Measurements from ENCODE around the gene CUL2. TPM values are rescaled to one million over a fixed set of nuclear protein-coding genes. Genes with fewer than 3 reads are reported as not detected.

Gene CUL2
- total and polyA plus RNA-seq, 2 donors (not counting 1 experiment from before 2014, with no cell fraction given) = 7.3 to 36.9 TPM

DNA sequence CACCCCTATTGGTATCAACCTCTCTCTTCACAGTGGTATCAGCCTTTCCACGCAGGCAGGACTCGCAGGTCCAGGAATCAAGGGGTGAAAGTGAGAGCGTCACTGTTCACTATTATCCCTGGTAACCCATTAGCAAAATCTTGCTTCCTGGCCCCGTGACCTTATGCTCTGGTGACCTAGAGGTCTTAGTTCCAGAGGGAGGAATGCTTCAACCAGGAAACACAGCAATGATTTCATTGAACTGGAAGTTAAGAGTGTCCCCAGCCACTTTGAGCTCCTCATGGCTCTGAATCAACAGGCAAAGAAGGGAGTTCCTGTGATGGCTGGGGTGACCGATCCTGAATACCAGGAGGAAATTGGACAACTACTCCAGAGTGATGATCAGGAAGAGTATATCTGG lies 90.6 kb downstream of the CUL2 start:
- Histone ChIP-seq H3K27ac (ENCODE audit: low read length in 2 of 2) (no peak overlapping the region), H2AFZ (ENCODE audit: insufficient read depth, low read depth, low read length, poor library complexity, severe bottlenecking) (no peak overlapping the region), H3K4me1 (ENCODE audit: control insufficient read depth in 2 of 2, insufficient read depth in 2 of 2, low read length in 2 of 2) (no peaks in the 10 kb centered on the region), H3K9ac (ENCODE audit: low read length) (no peak overlapping the region), H4K20me1 (ENCODE audit: control insufficient read depth, insufficient read depth, low read length, poor library complexity, severe bottlenecking) (no peaks in the 10 kb centered on the region), H3K36me3 (replicated peaks in 1 of 2; ENCODE audit: control extremely low read depth in 1 of 2, control insufficient read depth in 1 of 2, extremely low read depth in 1 of 2, insufficient read depth in 2 of 2, low read length in 1 of 2) (peaks cover 0 to 3% of the 10 kb centered on the region in 2 experiments), H3K27me3 (replicated peaks in 1 of 4; ENCODE audit: control extremely low read depth in 1 of 4, control insufficient read depth in 3 of 4, insufficient read depth in 4 of 4, low read length in 3 of 4) (no peaks in the 10 kb centered on the region), H3K4me2 (replicated peaks; ENCODE audit: low read depth, low read length, poor library complexity, severe bottlenecking) (no peak overlapping the region), H3K9me3 (ENCODE audit: control extremely low read depth in 1 of 3, control insufficient read depth in 2 of 3, insufficient read depth in 1 of 3, low read length in 2 of 3) (no peaks in the 10 kb centered on the region), H3K79me2 (ENCODE audit: control insufficient read depth, insufficient read depth, low read length) (no peaks in the 10 kb centered on the region), H3K4me3 (ENCODE audit: control extremely low read depth in 1 of 5, extremely low read depth in 1 of 5, insufficient read depth in 1 of 5, low read depth in 2 of 5, low read length in 4 of 5) (no peak overlapping the region)
- Mint-ChIP-seq H3K9me3 (ENCODE audit: insufficient read depth) (no peaks in the 10 kb centered on the region), H3K4me3 (no peak overlapping the region), H3K27me3 (no peaks in the 10 kb centered on the region), H3K27ac (no peak overlapping the region), H3K4me1 (peaks cover 5% of the 10 kb centered on the region)
- no peak for ATAC-seq (ENCODE audit: low read depth)
- intact Hi-C loops (cut with micrococcal nuclease) = loop anchor here (10.0 kb wide), 1 partner anchor 215 kb away; no protein-coding TSS in a partner anchor
- TF ChIP-seq EZH2 (IDR thresholded peaks at IDR 0.05; ENCODE audit: borderline replicate concordance, insufficient read depth, low read depth, low read length, poor library complexity, severe bottlenecking) = no peak
- TF ChIP-seq, protein P1, sequence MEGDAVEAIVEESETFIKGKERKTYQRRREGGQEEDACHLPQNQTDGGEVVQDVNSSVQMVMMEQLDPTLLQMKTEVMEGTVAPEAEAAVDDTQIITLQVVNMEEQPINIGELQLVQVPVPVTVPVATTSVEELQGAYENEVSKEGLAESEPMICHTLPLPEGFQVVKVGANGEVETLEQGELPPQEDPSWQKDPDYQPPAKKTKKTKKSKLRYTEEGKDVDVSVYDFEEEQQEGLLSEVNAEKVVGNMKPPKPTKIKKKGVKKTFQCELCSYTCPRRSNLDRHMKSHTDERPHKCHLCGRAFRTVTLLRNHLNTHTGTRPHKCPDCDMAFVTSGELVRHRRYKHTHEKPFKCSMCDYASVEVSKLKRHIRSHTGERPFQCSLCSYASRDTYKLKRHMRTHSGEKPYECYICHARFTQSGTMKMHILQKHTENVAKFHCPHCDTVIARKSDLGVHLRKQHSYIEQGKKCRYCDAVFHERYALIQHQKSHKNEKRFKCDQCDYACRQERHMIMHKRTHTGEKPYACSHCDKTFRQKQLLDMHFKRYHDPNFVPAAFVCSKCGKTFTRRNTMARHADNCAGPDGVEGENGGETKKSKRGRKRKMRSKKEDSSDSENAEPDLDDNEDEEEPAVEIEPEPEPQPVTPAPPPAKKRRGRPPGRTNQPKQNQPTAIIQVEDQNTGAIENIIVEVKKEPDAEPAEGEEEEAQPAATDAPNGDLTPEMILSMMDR (IDR thresholded peaks at IDR 0.05) = no peak
- ChIA-PET POLR2A (no interaction called here), CTCF (no interaction called here)
- WGBS (ENCODE audit: insufficient coverage) = 100% methylated on average over 2 of the region's 5 CpGs
- no peak for DNase-seq

DNA sequence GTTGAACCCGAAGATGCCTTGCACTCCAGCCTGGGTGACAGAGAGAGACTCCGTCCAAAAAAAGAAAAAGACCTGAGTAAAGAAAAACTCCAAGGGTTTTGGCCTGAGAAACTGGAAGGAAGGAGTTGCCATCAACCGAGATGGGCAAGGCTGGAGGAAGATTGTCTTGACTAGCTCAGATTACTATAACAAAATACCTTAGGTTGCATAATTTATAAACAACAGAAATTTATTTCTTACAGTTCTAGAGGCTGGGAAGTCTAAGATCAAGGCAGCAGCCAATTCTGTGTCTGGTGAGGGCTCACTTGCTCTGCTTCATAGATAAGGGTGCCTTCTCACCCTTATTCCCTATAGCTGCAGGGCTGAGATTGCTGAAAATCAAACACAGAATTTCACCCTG lies 91.2 kb downstream of the CUL2 start:
- WGBS (ENCODE audit: insufficient coverage) = no CpG with 5 or more reads among the region's 3 CpGs
- Histone ChIP-seq H3K4me2 (replicated peaks; ENCODE audit: low read depth, low read length, poor library complexity, severe bottlenecking) (no peak overlapping the region), H3K36me3 (replicated peaks in 1 of 2; ENCODE audit: control extremely low read depth in 1 of 2, control insufficient read depth in 1 of 2, extremely low read depth in 1 of 2, insufficient read depth in 2 of 2, low read length in 1 of 2) (peaks cover 0 to 3% of the 10 kb centered on the region in 2 experiments), H3K9ac (ENCODE audit: low read length) (no peak overlapping the region), H3K4me3 (ENCODE audit: control extremely low read depth in 1 of 5, extremely low read depth in 1 of 5, insufficient read depth in 1 of 5, low read depth in 2 of 5, low read length in 4 of 5) (no peak overlapping the region), H4K20me1 (ENCODE audit: control insufficient read depth, insufficient read depth, low read length, poor library complexity, severe bottlenecking) (no peaks in the 10 kb centered on the region), H2AFZ (ENCODE audit: insufficient read depth, low read depth, low read length, poor library complexity, severe bottlenecking) (no peak overlapping the region), H3K27ac (ENCODE audit: low read length in 2 of 2) (no peak overlapping the region), H3K27me3 (replicated peaks in 1 of 4; ENCODE audit: control extremely low read depth in 1 of 4, control insufficient read depth in 3 of 4, insufficient read depth in 4 of 4, low read length in 3 of 4) (no peaks in the 10 kb centered on the region), H3K79me2 (ENCODE audit: control insufficient read depth, insufficient read depth, low read length) (no peaks in the 10 kb centered on the region), H3K9me3 (ENCODE audit: control extremely low read depth in 1 of 3, control insufficient read depth in 2 of 3, insufficient read depth in 1 of 3, low read length in 2 of 3) (no peaks in the 10 kb centered on the region), H3K4me1 (ENCODE audit: control insufficient read depth in 2 of 2, insufficient read depth in 2 of 2, low read length in 2 of 2) (no peaks in the 10 kb centered on the region)
- ATAC-seq (ENCODE audit: low read depth) (no peak), DNase-seq (no peak)
- Mint-ChIP-seq H3K27ac (no peak overlapping the region), H3K27me3 (no peaks in the 10 kb centered on the region), H3K4me3 (no peak overlapping the region), H3K9me3 (ENCODE audit: insufficient read depth) (no peaks in the 10 kb centered on the region), H3K4me1 (peaks cover 8% of the 10 kb centered on the region)
- ChIA-PET POLR2A (no interaction called here), CTCF (no interaction called here)
- intact Hi-C loops (cut with micrococcal nuclease) = loop anchor here (10.0 kb wide), 1 partner anchor 216 kb away; no protein-coding TSS in a partner anchor
- TF ChIP-seq EZH2 (IDR thresholded peaks at IDR 0.05; ENCODE audit: borderline replicate concordance, insufficient read depth, low read depth, low read length, poor library complexity, severe bottlenecking) = no peak
- TF ChIP-seq, protein P1 (IDR thresholded peaks at IDR 0.05) = no peak

Data from B cell (primary cell).